ENCODE results near the gene IQCH.

The IQCH gene

DNA sequence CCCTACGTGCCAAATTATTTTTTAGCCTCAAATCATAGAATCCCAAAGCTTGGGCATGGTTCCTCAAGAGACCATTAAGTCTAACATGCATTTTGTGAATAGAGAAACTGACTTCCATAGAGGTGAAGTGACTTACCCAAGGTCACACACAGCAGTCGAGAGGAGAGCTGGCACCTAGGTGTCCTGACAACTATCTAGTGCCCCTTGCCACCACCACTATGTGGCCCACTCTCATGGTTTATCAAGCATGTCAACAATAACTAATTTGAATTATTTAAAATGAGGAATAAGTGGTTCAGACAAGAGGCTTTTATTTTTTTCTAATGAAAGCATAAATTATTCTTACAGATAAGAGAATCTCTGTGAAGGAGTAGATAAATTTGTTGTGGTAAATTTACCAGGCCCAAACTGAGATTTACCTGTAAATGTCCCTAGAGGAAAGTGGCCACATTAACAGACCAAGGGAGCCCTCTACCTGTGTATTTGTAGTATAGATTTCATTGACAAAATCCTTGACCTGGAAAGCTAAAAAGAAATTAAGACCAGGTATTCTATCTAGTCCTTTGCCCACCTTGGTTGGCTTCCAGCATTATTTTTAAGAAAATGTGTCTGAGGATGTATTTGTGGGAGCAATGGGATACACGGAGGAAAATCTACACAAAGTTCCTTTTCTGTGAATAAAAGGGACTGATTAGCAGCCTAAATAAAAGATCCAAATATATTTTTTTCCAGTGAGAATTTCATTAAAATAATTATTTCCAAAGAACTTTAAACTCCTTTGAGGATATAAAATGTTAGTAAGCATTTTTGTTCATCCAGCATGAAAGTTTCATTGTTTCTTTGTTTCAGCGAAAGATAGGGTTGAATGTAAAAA, 49.1 kb downstream of the IQCH start:
- DNase-seq: peak; percentile 64

DNA sequence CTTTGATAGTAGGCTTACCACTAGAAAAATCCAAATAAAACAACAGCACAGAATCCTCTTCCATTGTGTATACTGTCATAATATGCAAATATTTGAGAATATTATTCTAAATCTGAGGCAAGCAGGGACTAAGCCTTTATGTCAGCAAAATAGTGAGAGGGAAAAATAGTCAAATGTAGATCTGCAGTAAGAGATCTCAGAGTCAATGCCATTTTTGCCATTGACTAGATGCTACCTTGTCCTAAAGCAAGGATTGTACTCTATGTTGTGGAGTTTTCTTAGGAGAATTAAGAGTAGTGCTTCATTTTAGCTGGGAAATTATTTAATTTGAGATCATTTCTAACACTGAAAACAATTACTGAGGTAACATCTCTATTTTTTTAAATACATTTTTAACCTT, 50.2 kb downstream of the IQCH start:
- no peak for DNase-seq

DNA sequence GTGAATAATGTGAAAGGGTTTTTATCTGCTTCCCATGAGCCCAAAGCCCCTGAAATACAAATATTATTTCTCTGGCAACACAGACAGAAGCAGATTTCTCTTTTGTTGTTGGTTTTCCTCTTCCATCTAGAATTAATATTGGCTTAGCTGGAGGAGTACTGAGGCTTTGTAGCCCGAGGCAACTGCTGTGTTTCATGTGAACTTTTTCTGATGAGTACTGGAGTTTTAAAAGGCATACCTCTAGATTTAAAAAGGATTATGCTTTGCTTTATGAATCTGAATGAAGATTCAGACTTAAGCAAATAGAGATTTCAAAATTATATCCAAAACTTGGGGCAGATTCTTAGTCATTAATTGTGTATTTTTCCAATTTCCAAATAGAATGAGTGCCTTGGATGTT, 50.9 kb downstream of the IQCH start:
- no peak for DNase-seq

DNA sequence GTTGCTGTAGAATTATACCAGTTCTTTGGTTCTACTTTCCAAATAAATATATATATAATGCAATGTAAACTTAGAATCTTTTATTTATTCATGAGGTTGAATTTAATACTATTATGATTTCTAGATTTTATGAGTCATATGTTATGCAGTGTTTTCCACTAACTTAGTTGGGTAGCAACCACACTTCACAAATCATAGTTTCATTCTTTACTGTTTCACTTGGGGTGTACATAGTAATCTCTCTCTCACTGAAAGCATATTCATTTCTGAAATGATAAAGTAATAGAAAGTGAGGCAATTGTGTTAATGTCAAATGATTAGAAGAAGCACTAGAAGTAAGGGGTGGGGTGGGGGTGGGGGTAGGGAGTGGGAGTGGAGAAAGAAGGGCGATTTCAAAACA, 52.6 kb downstream of the IQCH start:
- DNase-seq: no peak

DNA sequence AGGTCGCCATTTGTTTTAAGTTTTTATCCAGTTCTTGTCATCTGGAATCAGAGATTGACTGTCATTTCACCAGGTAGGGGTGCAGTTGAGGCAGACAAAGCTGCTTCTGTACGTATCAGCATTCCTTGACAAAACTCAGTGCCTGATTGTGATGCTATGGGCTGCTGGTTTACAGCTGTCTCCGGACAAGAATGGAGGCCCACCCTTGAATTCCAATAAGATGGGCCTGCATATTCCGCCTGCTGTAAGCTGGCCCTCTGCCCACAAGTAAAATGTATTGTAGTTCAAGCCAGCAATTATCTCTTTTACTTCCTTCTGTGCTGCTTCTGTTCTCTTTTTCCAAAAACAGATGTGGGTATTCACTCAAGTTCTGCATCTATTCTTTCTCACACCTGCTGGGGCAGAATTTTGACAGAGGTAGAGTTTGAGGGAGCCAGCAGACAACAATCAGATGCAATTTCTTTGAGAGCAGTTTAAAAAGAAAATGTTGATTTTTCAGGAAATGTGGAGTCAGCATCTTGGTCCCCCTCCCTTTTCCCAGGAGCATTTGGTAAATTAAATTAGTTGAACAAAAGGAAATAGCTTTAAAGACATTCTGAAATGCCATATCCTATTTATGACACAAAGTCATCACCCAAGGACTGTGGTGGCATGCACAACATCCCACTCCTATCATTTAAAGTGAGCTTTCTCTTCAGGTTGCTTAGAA, 53.5 kb downstream of the IQCH start:
- DNase-seq: no peak

DNA sequence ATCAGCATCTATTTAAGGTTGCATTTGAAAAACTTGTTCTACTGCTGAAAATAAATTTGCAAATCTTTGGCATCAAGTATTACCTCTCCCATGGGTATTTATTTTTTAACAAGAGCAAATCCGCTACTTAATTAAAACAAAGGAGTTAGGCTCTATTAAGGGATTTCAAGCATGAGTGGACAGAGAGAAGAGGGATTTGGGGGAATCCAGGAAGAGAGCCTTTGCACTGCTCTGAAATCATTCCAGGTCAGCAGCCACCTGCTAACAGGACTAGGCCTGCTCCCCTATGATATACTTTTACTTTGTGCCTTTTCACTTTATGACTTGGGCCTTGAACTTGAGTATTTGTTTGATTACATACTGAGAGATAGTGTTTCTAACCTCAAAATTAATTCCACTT, 57.1 kb downstream of the IQCH start:
- no peak for DNase-seq

DNA sequence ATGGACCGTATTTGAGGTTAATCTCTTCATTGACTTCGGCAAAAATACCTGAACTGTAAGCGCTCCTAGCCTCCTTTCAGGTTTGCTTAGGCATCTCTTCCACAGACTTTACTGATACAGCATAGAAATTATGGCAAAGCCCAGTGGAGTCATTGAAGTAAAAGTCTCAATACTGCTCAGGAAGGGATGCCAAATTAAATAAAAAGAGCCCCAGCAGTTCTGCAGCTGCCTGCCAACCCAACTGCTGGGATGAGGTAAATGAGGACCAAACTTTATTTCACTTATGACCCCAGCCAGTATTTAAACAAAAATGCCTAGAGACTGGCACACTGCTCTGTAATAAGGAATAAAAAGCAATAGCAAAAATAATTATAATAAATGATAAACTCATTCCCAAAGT, 65.4 kb downstream of the IQCH start:
- no peak for DNase-seq

DNA sequence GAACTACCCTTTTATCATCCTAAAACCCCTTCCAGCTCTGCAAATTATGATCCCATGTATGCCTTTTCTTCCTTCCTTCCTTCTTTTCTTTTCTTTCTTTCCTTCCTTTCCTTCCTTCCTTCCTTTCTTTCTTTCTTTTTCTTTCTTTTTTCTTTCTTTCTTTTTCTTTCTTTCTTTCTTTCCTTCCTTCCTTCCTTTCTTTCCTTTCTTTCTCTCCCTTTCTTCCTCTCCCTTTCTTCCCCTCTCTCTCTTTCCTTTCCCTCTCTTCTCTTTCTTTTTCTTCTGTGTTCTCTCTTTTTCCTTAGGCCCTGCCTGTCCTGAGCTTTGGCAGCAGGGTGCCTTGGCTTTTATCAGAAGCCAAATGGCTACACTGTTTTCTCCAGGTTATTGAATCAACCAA, 66.8 kb downstream of the IQCH start:
- DNase-seq: no peak

DNA sequence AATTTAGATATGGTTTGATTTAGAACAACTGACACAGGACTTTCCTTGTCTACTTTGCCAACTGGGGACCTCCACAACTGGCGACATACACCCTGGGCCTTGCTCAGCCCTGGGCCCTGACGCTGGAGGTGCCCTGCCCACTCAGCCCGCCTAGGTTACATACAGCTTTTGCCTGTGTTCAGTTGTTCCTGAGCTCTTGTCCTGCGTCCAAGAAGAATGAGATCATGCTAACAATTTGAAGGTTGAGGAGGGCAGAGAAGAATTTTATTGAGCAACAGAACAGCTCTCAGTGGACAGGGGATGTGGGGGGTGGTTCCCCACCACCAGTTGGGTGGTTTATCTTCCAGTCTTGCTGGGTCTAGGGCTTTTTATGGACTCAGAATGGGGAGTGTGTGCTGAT, 67.9 kb downstream of the IQCH start:
- DNase-seq: no peak

DNA sequence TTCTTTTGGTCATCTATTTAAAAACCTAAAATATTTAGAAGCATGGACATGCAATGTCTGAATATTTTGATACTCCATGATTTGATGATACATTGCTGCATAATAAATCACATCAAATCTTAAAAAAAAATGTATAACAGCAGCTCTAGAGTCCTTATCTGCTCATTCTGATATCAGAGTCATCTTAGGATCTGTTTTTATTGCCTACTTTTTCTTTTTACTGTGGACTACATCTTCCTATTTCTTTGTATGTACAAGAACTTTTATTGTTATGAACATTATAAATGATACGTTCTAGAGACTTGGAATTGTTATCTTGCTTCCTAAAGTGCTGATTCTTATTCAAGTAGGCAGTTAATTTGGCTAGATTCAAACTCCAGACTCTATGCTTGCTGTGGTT, 72.7 kb downstream of the IQCH start:
- no peak for DNase-seq

DNA sequence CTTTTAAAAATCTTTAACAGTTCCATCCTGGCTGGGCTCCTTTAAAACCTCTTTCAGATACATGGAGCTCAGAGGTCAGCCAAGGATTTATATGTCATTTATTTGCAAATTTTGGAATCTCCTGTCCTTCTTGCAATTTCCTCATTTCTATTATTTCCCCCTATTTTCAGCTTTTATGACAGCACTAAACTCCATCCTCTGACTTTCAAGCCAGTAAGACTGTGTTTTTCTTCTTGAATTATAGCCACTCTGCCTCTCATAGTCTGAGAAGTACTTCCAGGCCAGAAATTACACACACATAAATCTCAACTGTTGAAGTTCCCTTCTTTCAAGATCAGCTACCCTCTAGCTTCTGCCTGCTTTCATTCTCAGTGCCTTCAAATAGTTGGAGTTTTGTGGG, 73.2 kb downstream of the IQCH start:
- no peak for DNase-seq

DNA sequence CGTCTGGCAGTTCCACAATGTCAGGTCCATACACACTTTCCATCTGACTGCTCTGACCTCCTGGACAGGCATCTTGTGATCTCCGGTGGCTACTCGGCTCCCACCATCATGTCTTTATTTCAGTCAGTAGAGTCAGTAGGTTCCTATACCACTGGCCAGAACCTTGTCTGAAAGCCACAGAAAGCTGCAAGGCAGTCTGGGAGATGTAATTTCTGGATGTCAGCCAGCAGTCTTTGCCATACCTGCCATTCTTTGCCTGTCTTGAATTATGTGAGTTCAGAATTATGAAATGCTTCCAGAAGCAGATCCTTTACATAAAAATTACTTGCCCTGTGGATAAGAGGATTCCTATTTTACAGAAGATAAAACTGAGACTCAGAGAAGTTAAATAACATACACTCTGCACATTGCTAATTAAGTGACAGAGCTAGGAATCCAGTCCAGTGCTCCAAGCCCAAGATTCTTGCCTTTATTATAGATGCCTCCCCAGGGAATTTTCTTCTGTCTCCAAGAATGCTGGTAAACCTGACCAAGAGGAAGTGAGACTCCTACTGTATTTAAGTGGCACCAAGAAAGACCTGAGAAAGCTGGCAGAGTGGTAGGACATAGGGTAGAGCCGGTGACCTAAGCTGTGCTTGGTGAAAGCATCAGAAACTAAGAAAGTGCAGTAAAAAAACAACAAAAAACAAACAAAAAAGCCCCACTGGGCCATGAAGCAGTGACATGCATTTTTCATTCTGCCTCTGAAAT, 75.6 kb downstream of the IQCH start:
- no peak for DNase-seq

DNA sequence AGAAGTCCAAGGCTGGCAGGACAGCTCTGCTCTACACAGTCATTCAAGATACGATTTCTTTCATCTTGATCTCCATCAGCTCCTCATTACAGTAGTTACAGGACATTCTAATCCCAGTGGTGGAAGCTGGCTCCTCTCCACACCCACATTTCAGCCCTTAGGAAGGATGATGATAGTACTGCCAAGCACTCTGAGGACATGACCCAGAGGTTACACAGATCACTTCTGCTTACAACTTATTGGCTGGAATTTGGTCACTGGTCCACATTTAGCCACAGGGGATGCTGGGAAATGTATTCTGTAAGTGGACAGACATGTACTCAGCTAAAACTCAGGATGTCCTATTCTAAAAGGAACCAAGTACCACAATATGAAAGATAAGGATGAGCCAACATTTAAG, 77.1 kb downstream of the IQCH start:
- DNase-seq: no peak

DNA sequence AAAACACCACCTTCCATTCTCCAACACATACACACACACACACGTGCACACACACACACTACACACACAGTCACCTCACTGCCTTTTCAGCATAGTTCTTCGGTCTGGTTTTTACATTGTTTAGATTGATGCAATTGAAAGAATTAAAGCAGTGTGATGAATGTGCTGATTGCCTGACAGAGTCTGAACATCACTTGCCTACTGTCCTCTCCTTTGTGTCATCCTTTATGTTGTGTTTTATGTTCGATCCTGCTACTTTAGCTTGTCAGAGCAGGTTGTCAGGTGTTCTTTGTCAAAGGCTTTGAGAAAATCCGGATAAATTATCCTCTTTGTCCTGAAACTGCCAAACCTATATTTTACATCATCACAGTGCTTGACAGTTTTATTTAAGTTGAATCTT, 80.4 kb downstream of the IQCH start:
- no peak for DNase-seq

DNA sequence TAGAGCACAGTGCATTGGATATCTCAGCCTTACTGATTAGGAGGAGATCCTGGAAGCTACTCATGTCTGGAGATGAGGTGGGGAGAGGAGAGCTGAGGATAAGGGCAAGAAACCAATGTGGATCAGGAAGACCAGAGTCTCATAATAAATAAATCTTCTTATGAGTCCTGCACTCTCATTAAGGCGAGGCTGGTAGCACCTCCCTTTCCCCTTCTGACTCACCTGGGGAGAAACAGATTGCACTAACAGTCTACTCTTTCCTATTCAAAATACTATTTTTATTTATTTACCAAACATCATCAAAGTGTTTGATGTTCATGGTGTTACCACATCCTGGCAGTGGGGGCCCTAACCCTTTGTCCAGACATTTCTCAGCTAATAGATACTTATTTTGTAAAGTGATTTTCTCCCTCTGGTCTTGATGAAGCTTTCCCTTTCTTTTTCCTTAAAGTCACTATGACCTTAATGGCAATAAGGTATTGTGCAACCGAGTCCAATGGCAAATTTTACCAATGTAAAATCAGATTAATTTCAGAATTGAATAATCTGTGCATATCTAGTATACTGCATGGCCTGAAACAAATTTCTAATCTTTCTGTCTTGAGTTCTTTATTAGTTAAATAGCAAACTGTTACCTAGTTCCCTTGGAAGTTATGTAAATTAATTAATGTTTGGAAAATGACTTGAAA, 81.1 kb downstream of the IQCH start:
- no peak for DNase-seq

DNA sequence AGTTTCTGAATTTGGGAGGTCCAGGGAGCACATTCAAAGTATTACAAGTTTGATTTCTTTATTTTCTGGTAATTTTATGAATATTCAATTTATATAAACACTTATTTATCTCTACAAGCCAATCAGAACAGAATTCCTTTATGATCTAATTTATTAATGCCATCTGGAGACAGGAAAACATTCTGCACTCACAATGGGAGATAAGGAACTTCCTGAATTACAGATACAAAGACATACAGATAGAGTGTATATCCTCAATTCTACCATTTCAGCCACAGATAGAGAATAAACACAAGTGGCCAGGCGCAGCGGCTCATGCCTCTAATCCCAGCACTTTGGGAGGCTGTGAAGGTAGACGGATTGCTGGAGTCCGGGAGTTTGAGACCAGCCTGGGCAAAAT, 86.0 kb downstream of the IQCH start:
- no peak for DNase-seq

DNA sequence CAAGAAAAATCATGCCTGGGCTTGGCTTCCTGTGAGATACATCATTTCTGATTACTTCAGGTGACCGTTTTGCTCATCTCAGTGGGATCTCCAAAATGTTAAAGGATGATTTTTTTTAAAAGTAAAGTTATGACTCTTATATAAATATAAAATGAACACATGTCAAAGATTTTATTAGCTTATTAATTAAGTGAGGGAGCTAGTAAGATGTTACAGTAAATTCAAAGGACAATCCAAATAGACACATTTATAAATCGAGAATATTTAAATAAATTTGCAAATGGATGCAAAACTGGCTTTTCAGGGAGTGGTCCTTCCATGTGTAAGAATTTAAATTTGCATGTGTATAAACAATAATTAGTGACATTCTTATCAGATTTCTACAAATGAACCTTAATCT, 87.0 kb downstream of the IQCH start:
- no peak for DNase-seq

DNA sequence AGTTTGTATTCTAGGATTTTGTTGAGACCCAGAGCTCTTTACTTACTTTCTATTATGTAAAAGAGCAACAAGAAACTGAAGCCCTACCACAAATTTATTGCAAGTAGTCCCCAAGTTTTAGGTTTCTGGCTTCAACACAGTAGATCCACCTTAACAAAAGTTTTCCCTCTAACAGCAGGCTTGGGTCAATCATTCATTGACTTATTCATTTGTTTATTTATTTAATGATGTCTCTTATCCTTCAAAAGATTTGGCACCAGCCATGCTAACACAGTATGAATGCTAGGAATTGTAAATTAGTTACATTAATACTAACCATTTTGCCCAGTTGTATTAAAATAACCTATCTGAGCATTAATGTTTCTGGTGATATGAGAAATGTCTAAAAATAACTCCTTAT, 88.6 kb downstream of the IQCH start:
- no peak for DNase-seq

DNA sequence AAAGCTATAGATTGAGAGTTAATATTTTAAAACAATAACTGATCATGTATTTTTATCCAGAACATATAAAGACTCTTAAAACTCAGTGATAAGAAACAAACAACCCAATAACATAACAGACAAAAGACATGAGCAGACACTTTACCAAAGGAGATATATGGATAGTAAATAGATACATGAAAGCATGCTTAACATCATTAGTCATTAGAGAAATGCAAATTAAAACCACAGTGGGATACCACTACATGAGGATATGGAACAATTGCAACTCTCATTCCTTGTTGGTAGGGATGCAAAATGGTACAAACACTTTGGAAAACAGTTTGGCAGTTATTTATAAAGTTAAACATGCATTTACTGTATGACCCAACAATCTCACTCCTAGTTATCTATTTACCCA, 95.0 kb downstream of the IQCH start:
- no peak for DNase-seq

DNA sequence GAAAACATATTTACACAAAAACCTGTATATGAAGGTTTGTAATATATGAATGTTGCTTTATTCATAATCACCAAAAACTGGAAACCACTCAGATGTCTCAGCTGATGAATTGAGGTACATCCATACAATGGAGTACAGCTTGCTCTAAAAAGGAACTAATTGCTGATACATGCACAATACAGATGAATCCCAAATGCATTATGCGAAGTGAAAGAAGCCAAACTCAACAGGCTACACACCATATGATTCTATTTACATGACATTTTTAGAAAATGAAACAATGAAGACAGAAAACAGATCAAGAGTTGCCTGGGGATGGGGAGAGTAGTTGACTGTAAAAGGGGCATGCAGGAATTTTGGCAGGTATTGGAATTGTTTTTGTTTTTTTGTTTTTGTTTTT, 95.5 kb downstream of the IQCH start:
- DNase-seq: no peak

DNA sequence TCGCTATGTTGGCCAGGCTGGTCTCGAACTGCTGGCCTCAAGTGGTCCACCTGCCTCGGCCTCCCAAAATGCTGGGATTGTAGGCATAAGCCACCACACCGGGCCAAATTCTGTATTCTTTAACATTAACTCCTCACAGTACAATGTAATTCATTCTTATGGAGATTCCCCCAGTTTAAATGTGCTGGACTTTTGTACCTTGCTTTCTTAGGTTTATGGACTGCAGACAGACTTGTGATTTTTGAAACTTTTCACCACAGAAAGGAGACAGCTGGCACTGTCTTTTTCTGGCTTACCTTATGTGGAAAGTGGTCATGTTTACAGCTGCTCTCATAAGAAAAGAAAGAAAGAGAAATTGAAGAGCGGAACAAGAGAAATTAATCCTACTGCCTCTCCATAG, 103.8 kb downstream of the IQCH start:
- no peak for DNase-seq

DNA sequence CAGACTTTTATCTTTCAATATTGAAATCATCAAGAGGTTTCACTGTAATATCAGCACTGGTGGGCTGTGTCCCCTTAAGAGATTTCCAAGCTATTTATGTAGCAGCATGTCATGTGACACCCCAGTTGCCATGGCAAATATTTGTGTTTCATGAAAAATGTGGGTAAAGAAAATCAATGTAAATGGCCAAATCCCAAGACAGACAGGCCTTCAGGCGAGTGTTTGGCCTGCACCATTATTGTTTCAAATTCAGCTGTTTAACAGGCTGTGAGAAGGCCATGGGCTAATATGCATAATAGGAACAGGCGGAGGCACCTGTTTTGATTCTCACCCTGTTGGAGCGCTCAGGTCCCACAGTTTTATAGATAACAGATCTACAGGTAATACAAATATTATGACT, 104.2 kb downstream of the IQCH start:
- DNase-seq: no peak

DNA sequence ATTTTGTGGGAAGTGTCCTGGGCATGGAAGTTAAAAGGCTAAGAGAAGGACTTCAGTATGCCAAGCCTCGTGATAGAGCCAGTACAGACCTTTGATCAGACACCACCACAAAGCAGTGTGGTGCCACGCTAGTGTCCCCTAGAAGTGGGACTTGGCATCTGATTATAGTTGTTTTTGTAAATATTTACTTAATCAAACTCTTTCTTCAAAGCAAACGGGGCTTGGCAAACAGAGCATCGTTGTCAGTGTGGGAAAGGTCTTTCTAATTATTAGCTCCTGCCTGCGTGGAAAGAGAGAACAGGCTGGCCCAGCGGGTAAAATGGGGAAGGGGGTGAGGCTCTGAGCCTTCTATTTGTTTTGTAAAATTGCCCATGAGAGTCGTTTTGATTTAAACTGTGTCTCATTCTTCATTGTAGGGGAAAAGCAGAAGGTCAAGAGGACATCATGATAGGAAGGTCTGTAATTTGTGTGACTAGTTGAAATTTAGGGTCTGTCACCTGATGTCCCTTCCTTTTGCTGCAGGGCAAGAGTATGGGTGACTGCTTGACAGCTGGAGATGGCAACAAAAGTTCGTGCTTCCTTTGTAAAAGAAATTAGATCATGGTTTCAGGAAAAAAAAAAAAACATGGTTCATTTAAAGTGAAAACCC, 105.0 kb downstream of the IQCH start:
- DNase-seq: no peak
